ENCODE results near the gene ZNF433. TPM values are rescaled to one million over a fixed set of nuclear protein-coding genes. Genes with fewer than 3 reads are reported as not detected.
"Not testable (repeated sequence)": the region's sequence is repeated elsewhere in the genome, so short reads cannot be mapped to it uniquely, and the experiment has no call there.

Gene ZNF433
- total and polyA plus RNA-seq, 2 donors, result 7.0 to 16.0 TPM

GRCh38 chr19:12034620-12035019 lies 859 bp downstream of the ZNF433 start:
- H3K4me1 ChIP-seq (ENCODE audit: insufficient read depth), result no peaks in the 10 kb centered on the region
- no peak for DNase-seq (ENCODE audit: extremely low spot score)

GRCh38 chr19:12034198-12034597 lies 1.3 kb downstream of the ZNF433 start:
- Histone ChIP-seq H3K4me3 (ENCODE audit: low read depth, low read length) (no peak overlapping the region), H3K4me1 (ENCODE audit: insufficient read depth) (no peaks in the 10 kb centered on the region), H3K36me3 (ENCODE audit: insufficient read depth) (no peaks in the 10 kb centered on the region), H3K27ac (ENCODE audit: low read depth) (no peak overlapping the region)
- WGBS, result 73% methylated on average over 2 of the region's 2 CpGs
- no peak for DNase-seq (ENCODE audit: extremely low spot score)

More at GRCh38 chr19:12034620-12035019, 859 bp downstream of the ZNF433 start:
- no peak overlapping the region for H3K27ac ChIP-seq (ENCODE audit: low read depth)
- H3K4me3 ChIP-seq (ENCODE audit: low read depth, low read length), result no peak overlapping the region
- H3K36me3 ChIP-seq (ENCODE audit: insufficient read depth), result no peaks in the 10 kb centered on the region
- WGBS, result 21% methylated on average over 8 of the region's 8 CpGs

GRCh38 chr19:12015753-12016116 lies 19.7 kb downstream of the ZNF433 start:
- no peak for DNase-seq (ENCODE audit: extremely low spot score)
- WGBS, result 53% methylated on average over 2 of the region's 2 CpGs
- Histone ChIP-seq H3K36me3 (ENCODE audit: insufficient read depth) (peaks cover 23% of the 10 kb centered on the region), H3K4me1 (ENCODE audit: insufficient read depth) (no peaks in the 10 kb centered on the region), H3K27ac (ENCODE audit: low read depth) (no peak overlapping the region), H3K4me3 (ENCODE audit: low read depth, low read length) (no peak overlapping the region)

- Histone ChIP-seq H3K4me3 (ENCODE audit: low read depth, low read length) (no peak overlapping the region), H3K4me1 (ENCODE audit: insufficient read depth) (no peaks in the 10 kb centered on the region), H3K36me3 (ENCODE audit: insufficient read depth) (peaks cover 23% of the 10 kb centered on the region), H3K27ac (ENCODE audit: low read depth) (no peak overlapping the region)
- DNase-seq (ENCODE audit: extremely low spot score), result no peak
- 97% methylated on average over 9 of the region's 9 CpGs for WGBS
Measured at GRCh38 chr19:12015015-12015752, 20.3 kb downstream of the ZNF433 start.

- H3K4me1 ChIP-seq (ENCODE audit: insufficient read depth), result peaks cover 1% of the 10 kb centered on the region
- no peaks in the 10 kb centered on the region for H3K36me3 ChIP-seq (ENCODE audit: insufficient read depth)
- no peak overlapping the region for H3K27ac ChIP-seq (ENCODE audit: low read depth)
- no peak for DNase-seq (ENCODE audit: extremely low spot score)
- no peak overlapping the region for H3K4me3 ChIP-seq (ENCODE audit: low read depth, low read length)
- 86% methylated on average over 9 of the region's 9 CpGs for WGBS
Measured at GRCh38 chr19:12000152-12000981, 35.1 kb downstream of the ZNF433 start.

- 80% methylated on average over 1 of the region's 1 CpG for WGBS
Measured at GRCh38 chr19:11995174-11995573, 40.3 kb downstream of the ZNF433 start.

GRCh38 chr19:11991921-11992320 lies 43.6 kb downstream of the ZNF433 start:
- WGBS, result 80% methylated on average over 4 of the region's 4 CpGs
- not testable (repeated sequence) for DNase-seq (ENCODE audit: extremely low spot score); H3K27ac ChIP-seq (ENCODE audit: low read depth); H3K36me3 ChIP-seq (ENCODE audit: insufficient read depth); H3K4me3 ChIP-seq (ENCODE audit: low read depth, low read length); H3K4me1 ChIP-seq (ENCODE audit: insufficient read depth)

More at GRCh38 chr19:11995174-11995573, 40.3 kb downstream of the ZNF433 start:
- no peak overlapping the region for H3K27ac ChIP-seq (ENCODE audit: low read depth)
- H3K4me3 ChIP-seq (ENCODE audit: low read depth, low read length), result no peak overlapping the region
- H3K4me1 ChIP-seq (ENCODE audit: insufficient read depth), result peaks cover 1% of the 10 kb centered on the region
- no peaks in the 10 kb centered on the region for H3K36me3 ChIP-seq (ENCODE audit: insufficient read depth)
- DNase-seq (ENCODE audit: extremely low spot score), result no peak

- 69% methylated on average over 9 of the region's 9 CpGs for WGBS
- Histone ChIP-seq H3K4me1 (ENCODE audit: insufficient read depth) (no peaks in the 10 kb centered on the region), H3K36me3 (ENCODE audit: insufficient read depth) (no peaks in the 10 kb centered on the region), H3K27ac (ENCODE audit: low read depth) (no peak overlapping the region), H3K4me3 (ENCODE audit: low read depth, low read length) (no peak overlapping the region)
- DNase-seq (ENCODE audit: extremely low spot score), result no peak
Measured at GRCh38 chr19:11989112-11989456, 46.4 kb downstream of the ZNF433 start.

- under 1% methylated on average over 54 of the region's 54 CpGs for WGBS
- no peaks in the 10 kb centered on the region for H3K36me3 ChIP-seq (ENCODE audit: insufficient read depth)
Measured at GRCh38 chr19:11987405-11988281, 47.8 kb downstream of the ZNF433 start.

GRCh38 chr19:11986754-11987153 lies 48.7 kb downstream of the ZNF433 start:
- no peak overlapping the region for H3K4me3 ChIP-seq (ENCODE audit: low read depth, low read length)
- WGBS, result 95% methylated on average over 17 of the region's 17 CpGs
- no peaks in the 10 kb centered on the region for H3K4me1 ChIP-seq (ENCODE audit: insufficient read depth)
- no peak overlapping the region for H3K27ac ChIP-seq (ENCODE audit: low read depth)
- H3K36me3 ChIP-seq (ENCODE audit: insufficient read depth), result no peaks in the 10 kb centered on the region
- DNase-seq (ENCODE audit: extremely low spot score), result no peak

More at GRCh38 chr19:11987405-11988281, 47.8 kb downstream of the ZNF433 start:
- Histone ChIP-seq H3K4me3 (ENCODE audit: low read depth, low read length) (peak overlapping the region; percentile 79), H3K4me1 (ENCODE audit: insufficient read depth) (no peaks in the 10 kb centered on the region), H3K27ac (ENCODE audit: low read depth) (no peak overlapping the region)
- peak; percentile 81 for DNase-seq (ENCODE audit: extremely low spot score)

- 23% methylated on average over 5 of the region's 5 CpGs for WGBS
- Histone ChIP-seq H3K4me1 (ENCODE audit: insufficient read depth) (no peaks in the 10 kb centered on the region), H3K36me3 (ENCODE audit: insufficient read depth) (no peaks in the 10 kb centered on the region), H3K27ac (ENCODE audit: low read depth) (no peak overlapping the region), H3K4me3 (ENCODE audit: low read depth, low read length) (no peak overlapping the region)
- no peak for DNase-seq (ENCODE audit: extremely low spot score)
Measured at GRCh38 chr19:11984986-11985385, 50.5 kb downstream of the ZNF433 start.

GRCh38 chr19:11982526-11982925 lies 53.0 kb downstream of the ZNF433 start:
- Histone ChIP-seq H3K36me3 (ENCODE audit: insufficient read depth) (peaks cover 2% of the 10 kb centered on the region), H3K4me1 (ENCODE audit: insufficient read depth) (no peaks in the 10 kb centered on the region), H3K4me3 (ENCODE audit: low read depth, low read length) (no peak overlapping the region), H3K27ac (ENCODE audit: low read depth) (no peak overlapping the region)
- DNase-seq (ENCODE audit: extremely low spot score), result no peak
- WGBS, result 89% methylated on average over 4 of the region's 4 CpGs

- no peak for DNase-seq (ENCODE audit: extremely low spot score)
- H3K4me1 ChIP-seq (ENCODE audit: insufficient read depth), result no peaks in the 10 kb centered on the region
- peaks cover 2% of the 10 kb centered on the region for H3K36me3 ChIP-seq (ENCODE audit: insufficient read depth)
- H3K4me3 ChIP-seq (ENCODE audit: low read depth, low read length), result no peak overlapping the region
- no peak overlapping the region for H3K27ac ChIP-seq (ENCODE audit: low read depth)
- 95% methylated on average over 4 of the region's 4 CpGs for WGBS
Measured at GRCh38 chr19:11979527-11979926, 56.0 kb downstream of the ZNF433 start.
